Esophagus muscularis mucosa (tissue), 4 donors: ENCODE data around the gene ASNS. TPM values are rescaled to one million over a fixed set of nuclear protein-coding genes. Genes with fewer than 3 reads are reported as not detected.
A peak's percentile ranks its signal among the peaks of the same experiment; 100 is the strongest.
"Not testable (repeated sequence)": the region's sequence is repeated elsewhere in the genome, so short reads cannot be mapped to it uniquely, and the experiment has no call there.

Experiments
- DNase-seq: peaks from one replicate; pipeline ENCODE4 v3.0.0-alpha.2; 2017; ENCODE audit errors: extremely low spot score
- H3K27ac ChIP-seq, 4 donors: fragments of 200-600 bp; sonication (generic); replicated peaks in 1 of 4; 1 replicate in 3 of 4; 2 replicates in 1 of 4; pipeline ENCODE4 v1.5.1; 2016 to 2019; ENCODE audit warnings: mild to moderate bottlenecking in 1 of 4
- H3K27me3 ChIP-seq, 4 donors: fragments of 200-600 bp; sonication (generic); one replicate each; pipeline versions ENCODE4 v1.5.1 to v1.6.0; 2016 to 2019
- H3K36me3 ChIP-seq, 4 donors: fragments of 200-600 bp; sonication (generic); one replicate each; pipeline ENCODE4 v1.5.1; 2016 to 2019
- H3K4me1 ChIP-seq, 4 donors: fragments of 200-600 bp; sonication (generic); one replicate each; pipeline ENCODE4 v1.5.1; 2016 to 2019
- H3K4me3 ChIP-seq, 4 donors: fragments of 200-600 bp; sonication (generic); 1 replicate in 2 of 4; 2 replicates in 2 of 4; pipeline ENCODE4 v1.5.1; 2016 to 2019; ENCODE audit warnings: mild to moderate bottlenecking in 4 of 4, moderate library complexity in 1 of 4
- H3K9me3 ChIP-seq, 4 donors: fragments of 200-600 bp; sonication (generic); 1 replicate in 3 of 4; 2 replicates in 1 of 4; pipeline ENCODE4 v1.5.1; 2016 to 2019
- EP300 ChIP-seq: sonication (generic); formaldehyde crosslinking; IDR thresholded peaks from one replicate; pipeline ENCODE4 v1.6.1; 2017; ENCODE audit warnings: antibody characterized with exemption
- POLR2A ChIP-seq: fragments of 450-650 bp; IDR thresholded peaks from one replicate; pipeline ENCODE4 v1.6.1; 2017; ENCODE audit warnings: antibody characterized with exemption, moderate library complexity, mild to moderate bottlenecking, low read depth
- POLR2AphosphoS5 ChIP-seq, 2 donors: sonication (generic); formaldehyde crosslinking; IDR thresholded peaks; one replicate each; pipeline ENCODE4 v1.6.1; 2017; ENCODE audit warnings: antibody characterized with exemption in 2 of 2
- WGBS: methylation state at CpG from one replicate; pipeline ENCODE4 v1.1.5; 2018; 5-methylcytosine and 5-hydroxymethylcytosine counted together
- intact Hi-C: fragments of 100-400 bp; cut with DNase I; formaldehyde crosslinking; loops from one replicate; pipeline ENCODE4 v1.15.1; 2023
- total RNA-seq, 4 donors: library from RNA; depleted of rRNA; stranded (reverse); fragments of >200 nt; gene quantifications; one replicate each; pipeline versions ENCODE4 v1.1.0 to v1.2.1, GENCODE V29; 2016

Gene ASNS, protein sequence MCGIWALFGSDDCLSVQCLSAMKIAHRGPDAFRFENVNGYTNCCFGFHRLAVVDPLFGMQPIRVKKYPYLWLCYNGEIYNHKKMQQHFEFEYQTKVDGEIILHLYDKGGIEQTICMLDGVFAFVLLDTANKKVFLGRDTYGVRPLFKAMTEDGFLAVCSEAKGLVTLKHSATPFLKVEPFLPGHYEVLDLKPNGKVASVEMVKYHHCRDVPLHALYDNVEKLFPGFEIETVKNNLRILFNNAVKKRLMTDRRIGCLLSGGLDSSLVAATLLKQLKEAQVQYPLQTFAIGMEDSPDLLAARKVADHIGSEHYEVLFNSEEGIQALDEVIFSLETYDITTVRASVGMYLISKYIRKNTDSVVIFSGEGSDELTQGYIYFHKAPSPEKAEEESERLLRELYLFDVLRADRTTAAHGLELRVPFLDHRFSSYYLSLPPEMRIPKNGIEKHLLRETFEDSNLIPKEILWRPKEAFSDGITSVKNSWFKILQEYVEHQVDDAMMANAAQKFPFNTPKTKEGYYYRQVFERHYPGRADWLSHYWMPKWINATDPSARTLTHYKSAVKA
- 10 to 100 TPM; 13.9 to 17.6 (median 15.3) TPM for total RNA-seq

DNA sequence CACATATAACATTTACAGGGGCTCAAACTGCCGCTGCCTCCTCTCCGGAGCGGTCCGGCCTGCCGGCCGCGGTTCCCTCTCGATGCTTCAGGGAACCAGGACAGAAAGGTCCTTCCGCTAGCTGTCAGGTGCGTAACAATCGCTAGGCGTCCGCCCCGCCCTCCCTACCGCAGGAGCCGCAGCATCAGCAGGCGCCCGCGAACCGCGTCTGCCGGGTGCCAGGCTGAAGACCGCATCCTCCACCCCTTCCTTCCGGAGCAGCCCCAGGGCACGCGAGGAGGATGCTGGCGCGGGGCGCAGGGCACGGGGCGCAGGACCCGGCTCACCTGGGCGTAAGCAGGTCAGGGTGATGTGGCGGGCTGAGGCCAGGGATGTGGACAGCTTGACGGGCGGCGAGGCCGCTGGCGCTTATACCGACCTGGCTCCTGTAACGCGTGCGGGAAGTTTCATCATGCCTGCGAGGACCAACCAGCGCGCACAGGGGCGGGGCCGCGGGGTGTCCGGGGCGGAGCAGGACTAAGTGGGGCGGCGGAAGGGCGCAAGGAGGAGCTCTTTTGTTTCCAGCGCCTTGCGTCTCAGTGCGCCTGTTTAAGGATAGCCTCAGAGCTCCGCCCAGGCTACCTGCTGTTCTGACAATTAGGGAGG lies at the start of gene ASNS:
TSS of gene ASNS (minus strand) at position 384 of the 645 bp plus-strand sequence. CDS start 3,252 bp downstream, outside the sequence.
- Histone ChIP-seq H3K4me1 (peaks cover 8 to 17% (median 14%) of the 10 kb centered on the region in 4 donors), H3K27me3 (no peaks in the 10 kb centered on the region), H3K9me3 (no peaks in the 10 kb centered on the region), H3K27ac (peak within 1 kb of the TSS; percentile 79 to 92 (median 88)), H3K4me3 (peak within 1 kb of the TSS; percentile 70 to 90 (median 85)), H3K36me3 (peaks cover 0 to 20% (median 2%) of the 10 kb centered on the region in 4 donors)
- peak; percentile 95 for DNase-seq
- intact Hi-C loops: loop anchor here (10.0 kb wide), 1 partner anchor 53 kb away; no protein-coding TSS in a partner anchor
- 0% methylated on average over 15 of the region's 58 CpGs for WGBS
- TF ChIP-seq EP300: no peak
- TF ChIP-seq POLR2AphosphoS5 (IDR thresholded peaks at IDR 0.05): peak; percentile 89 to 92
- TF ChIP-seq POLR2A: no peak

DNA sequence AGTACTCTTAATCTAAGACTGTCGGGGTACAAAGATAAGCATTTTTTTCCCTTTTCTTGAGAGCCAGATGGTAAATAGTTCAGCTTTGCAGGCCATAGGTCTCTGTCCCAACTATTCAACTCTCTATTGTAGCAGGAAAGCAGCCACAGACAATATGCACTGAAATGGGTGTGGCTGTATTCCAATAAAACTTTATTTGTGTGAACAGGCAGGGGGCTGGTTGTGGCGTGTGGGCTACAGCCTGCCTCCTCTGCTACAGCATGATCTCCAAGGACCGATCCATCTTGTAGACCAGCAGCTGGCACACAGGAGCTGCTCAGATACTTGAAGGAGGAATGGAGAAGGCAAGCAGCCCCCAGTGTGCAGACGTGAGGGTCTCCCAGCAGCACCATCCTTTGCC lies 49.0 kb upstream of the ASNS start:
- 100% methylated on average over 2 of the region's 4 CpGs for WGBS

DNA sequence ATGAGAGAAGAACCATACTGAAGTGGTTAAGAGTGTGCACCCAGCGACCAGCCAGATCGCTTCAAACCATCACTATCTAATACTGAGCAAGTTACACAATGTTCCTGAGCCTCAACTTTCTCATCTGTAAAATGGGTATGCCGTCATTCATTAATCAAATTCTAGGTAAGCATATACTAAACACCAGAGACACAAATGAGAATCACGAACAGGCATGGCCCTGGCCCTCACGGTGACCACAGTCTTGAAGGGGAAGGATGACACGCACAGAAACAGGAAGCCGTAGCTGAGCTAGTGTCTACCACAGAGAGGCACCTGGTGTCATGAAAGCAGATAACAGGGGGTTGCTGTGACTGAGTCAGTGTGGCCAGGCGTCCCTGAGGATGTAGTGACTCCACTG lies 43.1 kb upstream of the ASNS start:
- H3K4me3 ChIP-seq, H3K27ac ChIP-seq, H3K4me1 ChIP-seq, H3K9me3 ChIP-seq, H3K36me3 ChIP-seq, intact Hi-C loops, DNase-seq, H3K27me3 ChIP-seq: not testable (repeated sequence)
- 92% methylated on average over 8 of the region's 8 CpGs for WGBS

More for the DNA sequence above, 49.0 kb upstream of the ASNS start:
- intact Hi-C loops: loop anchor here (10.0 kb wide), 1 partner anchor 46 kb away; the partner anchor contains the start of gene ASNS
- H3K27me3 ChIP-seq, H3K27ac ChIP-seq, H3K4me3 ChIP-seq, H3K4me1 ChIP-seq, DNase-seq, H3K9me3 ChIP-seq, H3K36me3 ChIP-seq: not testable (repeated sequence)

DNA sequence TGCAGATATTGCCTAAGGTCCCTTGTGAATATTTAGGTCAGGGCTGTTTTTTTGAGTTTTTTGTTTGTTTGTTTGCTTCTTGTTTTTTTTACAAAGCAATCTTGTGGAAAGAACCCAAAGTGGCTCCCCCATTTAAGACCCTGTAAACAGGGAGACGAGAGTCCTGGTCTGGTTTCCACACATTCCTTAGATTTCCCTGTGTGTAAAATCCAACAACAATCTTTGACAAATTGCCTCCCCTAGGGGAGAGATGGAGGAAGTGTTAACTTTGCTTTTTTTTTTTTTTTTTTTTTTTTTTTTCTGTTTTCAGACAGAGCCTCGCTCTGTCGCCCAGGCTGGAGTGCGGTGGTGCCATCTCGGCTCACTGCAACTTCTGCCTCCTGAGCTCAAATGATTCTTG lies 40.1 kb upstream of the ASNS start:
- H3K27me3 ChIP-seq, H3K9me3 ChIP-seq, H3K27ac ChIP-seq, DNase-seq, H3K36me3 ChIP-seq, H3K4me1 ChIP-seq, H3K4me3 ChIP-seq, intact Hi-C loops: not testable (repeated sequence)
- WGBS: 80% methylated on average over 5 of the region's 5 CpGs

DNA sequence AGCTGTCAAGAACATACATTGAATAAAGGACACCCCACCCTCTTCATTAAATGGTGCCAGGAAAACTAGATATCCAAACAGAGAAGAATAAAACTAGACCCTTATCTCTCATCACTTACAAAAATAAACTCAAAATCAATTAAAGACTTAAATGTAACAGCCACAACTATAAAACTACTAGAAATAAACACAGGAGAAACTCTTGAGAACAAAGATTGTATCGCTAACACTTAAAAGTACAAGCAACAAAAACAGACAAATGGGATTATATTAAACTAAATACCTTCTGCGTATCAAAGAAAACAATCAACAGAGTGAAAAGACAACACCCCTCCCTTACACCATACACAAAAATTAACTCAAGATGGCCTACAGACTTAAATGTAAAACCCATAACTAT lies 24.7 kb upstream of the ASNS start:
- H3K27ac ChIP-seq, H3K36me3 ChIP-seq, intact Hi-C loops, H3K4me3 ChIP-seq, H3K9me3 ChIP-seq, H3K4me1 ChIP-seq, DNase-seq, H3K27me3 ChIP-seq: not testable (repeated sequence)
- WGBS: 91% methylated on average over 2 of the region's 2 CpGs

DNA sequence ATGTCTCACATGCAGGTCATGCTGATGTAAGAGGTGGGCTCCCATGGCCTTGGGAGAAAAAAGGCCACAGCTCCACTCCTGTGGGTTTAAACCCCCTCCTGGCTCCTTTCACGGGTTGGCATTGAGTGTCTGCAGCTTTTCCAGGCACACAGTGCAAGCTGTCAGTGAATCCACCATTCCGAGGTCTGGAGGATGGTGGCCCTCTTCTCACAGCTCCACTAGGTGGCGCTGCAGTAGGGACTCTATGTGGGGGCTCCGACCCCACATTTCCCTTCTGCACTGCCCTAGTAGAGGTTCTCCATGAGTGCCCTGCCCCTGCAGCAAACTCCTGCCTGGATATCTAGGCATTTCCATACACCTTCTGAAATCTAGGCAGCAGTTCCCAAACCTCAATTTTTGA lies 19.5 kb upstream of the ASNS start:
- H3K27ac ChIP-seq, H3K27me3 ChIP-seq, H3K36me3 ChIP-seq, H3K4me3 ChIP-seq, H3K4me1 ChIP-seq, intact Hi-C loops, DNase-seq: not testable (repeated sequence)
- H3K9me3 ChIP-seq: peaks cover 0 to 10% (median 6%) of the 10 kb centered on the region in 4 donors
- WGBS: 46% methylated on average over 4 of the region's 4 CpGs

DNA sequence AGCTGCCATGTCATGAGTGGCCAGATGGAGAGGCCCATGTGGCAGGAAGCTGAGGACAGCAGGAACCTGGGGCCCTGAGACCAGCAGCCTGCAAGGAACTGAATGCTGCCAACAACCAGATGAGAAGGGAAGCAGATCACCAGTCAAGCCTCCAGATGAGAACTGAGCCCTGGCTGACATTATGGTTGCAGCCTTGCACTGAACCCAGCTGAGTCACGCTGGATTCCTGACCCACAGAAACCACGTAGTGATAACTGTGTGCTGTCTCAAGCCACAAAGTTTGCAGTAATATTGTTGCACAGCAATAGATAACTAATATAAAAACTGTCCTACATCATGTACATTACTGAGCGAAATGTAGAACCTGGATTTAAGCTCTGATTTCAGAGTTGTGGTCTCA lies 7.3 kb upstream of the ASNS start:
- not testable (repeated sequence) for H3K4me3 ChIP-seq, H3K36me3 ChIP-seq, H3K9me3 ChIP-seq, H3K27ac ChIP-seq, H3K27me3 ChIP-seq, DNase-seq, H3K4me1 ChIP-seq
- intact Hi-C loops: loop anchor here (10.0 kb wide), 1 partner anchor 45 kb away; no protein-coding TSS in a partner anchor
- WGBS: 94% methylated on average over 3 of the region's 3 CpGs

DNA sequence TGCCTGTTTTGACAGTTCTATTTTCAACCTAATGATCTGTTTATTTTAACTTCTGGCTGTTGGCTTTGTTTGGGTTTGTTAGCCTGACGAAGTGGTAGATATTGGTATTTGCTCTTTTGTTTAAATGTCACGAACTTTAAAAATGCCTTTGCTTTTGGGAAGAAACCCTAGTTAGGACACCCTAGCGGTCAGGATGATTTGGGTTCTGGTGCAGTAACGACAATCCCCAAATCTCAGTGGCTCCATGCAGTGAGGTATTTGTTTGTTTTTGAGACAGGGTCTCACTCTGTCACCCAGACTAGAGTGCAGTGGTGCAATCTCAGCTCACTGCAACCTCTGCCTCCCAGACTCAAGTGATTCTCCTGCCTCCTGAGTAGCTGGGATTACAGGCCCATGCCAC lies 2.7 kb upstream of the ASNS start:
- H3K9me3 ChIP-seq, H3K36me3 ChIP-seq, DNase-seq, H3K27ac ChIP-seq, H3K4me3 ChIP-seq, H3K27me3 ChIP-seq: not testable (repeated sequence)
- WGBS: 81% methylated on average over 4 of the region's 4 CpGs
- H3K4me1 ChIP-seq: peaks cover 8 to 17% (median 14%) of the 10 kb centered on the region in 4 donors
- intact Hi-C loops: loop anchor here (10.0 kb wide), 1 partner anchor 50 kb away; no protein-coding TSS in a partner anchor
